GM23338 (cell line): Measurements from ENCODE around the gene UNC5B. TPM values are rescaled to one million over a fixed set of nuclear protein-coding genes. Genes with fewer than 3 reads are reported as not detected.

Experiments used
- ATAC-seq: fragments of 200-7000 bp; cut with Tn5 transposase; 3 replicates; pipeline ENCODE4 v1.9.1; 2020
- DNase-seq: peaks from one replicate; pipeline ENCODE4 v3.0.0-alpha.2; 2015; ENCODE audit warnings: low spot score
- H2AFZ ChIP-seq: fragments of 200-600 bp; sonication (generic); 2 replicates; pipeline ENCODE4 v1.8.0; 2016; ENCODE audit warnings: antibody characterized with exemption, mild to moderate bottlenecking, moderate library complexity
- H3F3A ChIP-seq: fragments of 200-600 bp; sonication (generic); replicated peaks from 2 replicates; pipeline ENCODE4 v1.8.0; 2017; ENCODE audit warnings: antibody characterized with exemption, mixed run types, low read depth
- H3K27ac ChIP-seq: fragments of 200-600 bp; sonication (generic); 2 replicates; pipeline ENCODE4 v1.6.1; 2016; ENCODE audit warnings: low read depth
- H3K27me3 ChIP-seq: fragments of 200-600 bp; sonication (generic); 2 replicates; pipeline ENCODE4 v1.8.0; 2016; ENCODE audit warnings: mild to moderate bottlenecking, mixed run types, moderate library complexity; ENCODE audit not compliant: insufficient read depth
- H3K36me3 ChIP-seq: fragments of 200-600 bp; sonication (generic); 2 replicates; pipeline ENCODE4 v1.8.0; 2016; ENCODE audit warnings: mild to moderate bottlenecking; ENCODE audit not compliant: insufficient read depth
- H3K4me1 ChIP-seq: fragments of 200-600 bp; sonication (generic); 2 replicates; pipeline ENCODE4 v1.8.0; 2016; ENCODE audit warnings: mild to moderate bottlenecking, moderate library complexity; ENCODE audit not compliant: insufficient read depth
- H3K4me2 ChIP-seq: fragments of 200-600 bp; sonication (generic); 2 replicates; pipeline ENCODE4 v1.7.1; 2017; ENCODE audit warnings: mixed run types
- H3K4me3 ChIP-seq: fragments of 200-600 bp; sonication (generic); 2 replicates; pipeline ENCODE4 v1.6.1; 2016; ENCODE audit warnings: mixed run types
- H3K79me2 ChIP-seq: fragments of 200-600 bp; sonication (generic); replicated peaks from 2 replicates; pipeline ENCODE4 v1.8.0; 2017; ENCODE audit warnings: mild to moderate bottlenecking; ENCODE audit not compliant: insufficient read depth
- H3K9me2 ChIP-seq: fragments of 200-600 bp; sonication (generic); 2 replicates; pipeline ENCODE4 v1.8.0; 2017; ENCODE audit not compliant: insufficient read depth
- H4K20me1 ChIP-seq: fragments of 200-600 bp; sonication (generic); replicated peaks from 2 replicates; pipeline ENCODE4 v1.8.0; 2017; ENCODE audit warnings: mild to moderate bottlenecking; ENCODE audit not compliant: insufficient read depth
- H3K27ac Mint-ChIP-seq: 2 replicates; pipeline ENCODE4 v1.8.0; 2020; ENCODE audit warnings: inconsistent platforms, mild to moderate bottlenecking, moderate library complexity, mixed read lengths
- H3K27me3 Mint-ChIP-seq: 3 replicates; pipeline ENCODE4 v1.8.0; 2022; ENCODE audit warnings: low read depth, mild to moderate bottlenecking, moderate library complexity, mixed read lengths, inconsistent platforms; ENCODE audit not compliant: insufficient read depth, poor library complexity
- H3K36me3 Mint-ChIP-seq: 3 replicates; pipeline ENCODE4 v1.8.0; 2021; ENCODE audit warnings: low read depth, mild to moderate bottlenecking, inconsistent platforms, moderate library complexity, mixed read lengths
- H3K4me1 Mint-ChIP-seq: 3 replicates; pipeline ENCODE4 v1.8.0; 2020; ENCODE audit warnings: mild to moderate bottlenecking, inconsistent platforms, mixed read lengths
- H3K4me3 Mint-ChIP-seq: 3 replicates; pipeline ENCODE4 v1.8.0; 2021; ENCODE audit warnings: moderate library complexity, mild to moderate bottlenecking, inconsistent platforms, mixed read lengths
- H3K9me3 Mint-ChIP-seq: 3 replicates; pipeline ENCODE4 v1.8.0; 2020; ENCODE audit warnings: moderate library complexity, mild to moderate bottlenecking, inconsistent platforms, mixed read lengths
- CREB1 ChIP-seq: fragments of 250-450 bp; sonication (Bioruptor Pico); IDR thresholded peaks from 2 replicates; pipeline ENCODE4 v1.5.0; 2020; ENCODE audit warnings: low read depth, mild to moderate bottlenecking, moderate library complexity
- CTCF ChIP-seq, 2 experiments: fragments of 200-600 bp in 1 of 2; sonication (generic) in 1 of 2; conservative IDR thresholded peaks; 2 replicates each; pipeline versions ENCODE4 v1.5.1 to v1.6.1; 2016 to 2017; ENCODE audit warnings: antibody characterized with exemption in 2 of 2, low read depth in 2 of 2, mild to moderate bottlenecking in 2 of 2, moderate library complexity in 1 of 2
- ETS1 ChIP-seq: IDR thresholded peaks from 2 replicates; pipeline ENCODE4 v1.6.1; 2016; ENCODE audit warnings: antibody characterized with exemption
- EZH2 ChIP-seq: fragments of 200-600 bp; sonication (generic); IDR thresholded peaks from one replicate; pipeline ENCODE4 v1.8.0; 2017; ENCODE audit warnings: antibody characterized with exemption, mild to moderate bottlenecking, low read depth; ENCODE audit not compliant: unreplicated experiment
- EZH2phosphoT487 ChIP-seq: fragments of 200-600 bp; sonication (generic); IDR thresholded peaks from one replicate; pipeline ENCODE4 v1.8.1; 2018; ENCODE audit warnings: antibody characterized with exemption; ENCODE audit not compliant: unreplicated experiment
- JUNB ChIP-seq: IDR thresholded peaks from one replicate; pipeline ENCODE4 v1.6.1; 2016; ENCODE audit warnings: antibody characterized with exemption; ENCODE audit not compliant: unreplicated experiment
- NANOG ChIP-seq: IDR thresholded peaks from 2 replicates; pipeline ENCODE4 v1.6.1; 2016; ENCODE audit warnings: antibody characterized with exemption, borderline replicate concordance
- POLR2AphosphoS5 ChIP-seq: IDR thresholded peaks from 2 replicates; pipeline ENCODE4 v1.6.1; 2016; ENCODE audit warnings: antibody characterized with exemption, low read depth
- STAT1 ChIP-seq: IDR thresholded peaks from one replicate; pipeline ENCODE4 v1.6.1; 2016; ENCODE audit warnings: antibody characterized with exemption; ENCODE audit not compliant: unreplicated experiment
- ZNF114 ChIP-seq: fragments of 250-450 bp; sonication (Bioruptor Pico); IDR thresholded peaks from 2 replicates; pipeline ENCODE4 v1.5.0; 2020; ENCODE audit warnings: mild to moderate bottlenecking, moderate library complexity
- ZNF331 ChIP-seq: fragments of 250-450 bp; sonication (Bioruptor Pico); IDR thresholded peaks from 2 replicates; pipeline ENCODE4 v1.5.0; 2020; ENCODE audit warnings: low read depth, mild to moderate bottlenecking, moderate library complexity
- ZNF462 ChIP-seq: fragments of 250-450 bp; sonication (Bioruptor Pico); IDR thresholded peaks from 2 replicates; pipeline ENCODE4 v1.5.0; 2020; ENCODE audit warnings: mild to moderate bottlenecking, moderate library complexity
- polyA plus RNA-seq: library from polyadenylated mRNA; unstranded; fragments of >200 nt; fragmentation: Nextera tagmentation; extraction: Ambion mirVana; gene quantifications from 2 replicates; pipeline ENCODE4 v1.2.1, GENCODE V29; 2016
- total RNA-seq: library from RNA; depleted of rRNA; stranded (reverse); fragments of >200 nt; shearing (Covaris generic); gene quantifications from 2 replicates; pipeline ENCODE4 v1.2.3, GENCODE V29; 2014
- TF ChIP-seq, protein P1 (sequence below): IDR thresholded peaks from one replicate; pipeline ENCODE4 v1.6.1; 2018; ENCODE audit warnings: antibody characterized with exemption; ENCODE audit not compliant: unreplicated experiment

UNC5B gene
- total and polyA plus RNA-seq, 2 experiments from 2014 or later: 8.0 to 31.2 TPM

GRCh38 chr10:71234970-71235685 is 22.8 kb downstream of the UNC5B start:
- Histone ChIP-seq H3K4me2 (no peak overlapping the region), H3K27me3 (no peaks in the 10 kb centered on the region), H3K9me2 (no peaks in the 10 kb centered on the region), H4K20me1 (peaks cover 14% of the 10 kb centered on the region; the same call in 1 of the 2 replicates), H3K79me2 (peaks cover 20% of the 10 kb centered on the region), H3K4me1 (peaks cover 13% of the 10 kb centered on the region), H2AFZ (no peak overlapping the region), H3F3A (no peaks in the 10 kb centered on the region), H3K4me3 (no peak overlapping the region), H3K27ac (no peak overlapping the region), H3K36me3 (no peaks in the 10 kb centered on the region)
- Mint-ChIP-seq H3K27ac (no peak overlapping the region), H3K4me3 (no peak overlapping the region), H3K9me3 (no peaks in the 10 kb centered on the region), H3K4me1 (peaks cover 56% of the 10 kb centered on the region), H3K36me3 (no peaks in the 10 kb centered on the region), H3K27me3 (peaks cover 12% of the 10 kb centered on the region)
- DNase-seq: no peak
- peak; percentile 16 for ATAC-seq
- no peak for TF ChIP-seq STAT1
- TF ChIP-seq NANOG: no peak
- TF ChIP-seq ZNF331 (CRISPR knock-in tag): no peak
- TF ChIP-seq ZNF114: no peak
- no peak for TF ChIP-seq POLR2AphosphoS5
- TF ChIP-seq EZH2phosphoT487: no peak
- no peak for TF ChIP-seq EZH2
- no peak for TF ChIP-seq JUNB
- no peak for TF ChIP-seq CTCF (conservative IDR thresholded peaks at IDR 0.05; ENCODE audit: low read depth in 2 of 2)
- TF ChIP-seq ETS1: no peak
- no peak for TF ChIP-seq CREB1 (CRISPR knock-in tag)
- TF ChIP-seq, protein P1, sequence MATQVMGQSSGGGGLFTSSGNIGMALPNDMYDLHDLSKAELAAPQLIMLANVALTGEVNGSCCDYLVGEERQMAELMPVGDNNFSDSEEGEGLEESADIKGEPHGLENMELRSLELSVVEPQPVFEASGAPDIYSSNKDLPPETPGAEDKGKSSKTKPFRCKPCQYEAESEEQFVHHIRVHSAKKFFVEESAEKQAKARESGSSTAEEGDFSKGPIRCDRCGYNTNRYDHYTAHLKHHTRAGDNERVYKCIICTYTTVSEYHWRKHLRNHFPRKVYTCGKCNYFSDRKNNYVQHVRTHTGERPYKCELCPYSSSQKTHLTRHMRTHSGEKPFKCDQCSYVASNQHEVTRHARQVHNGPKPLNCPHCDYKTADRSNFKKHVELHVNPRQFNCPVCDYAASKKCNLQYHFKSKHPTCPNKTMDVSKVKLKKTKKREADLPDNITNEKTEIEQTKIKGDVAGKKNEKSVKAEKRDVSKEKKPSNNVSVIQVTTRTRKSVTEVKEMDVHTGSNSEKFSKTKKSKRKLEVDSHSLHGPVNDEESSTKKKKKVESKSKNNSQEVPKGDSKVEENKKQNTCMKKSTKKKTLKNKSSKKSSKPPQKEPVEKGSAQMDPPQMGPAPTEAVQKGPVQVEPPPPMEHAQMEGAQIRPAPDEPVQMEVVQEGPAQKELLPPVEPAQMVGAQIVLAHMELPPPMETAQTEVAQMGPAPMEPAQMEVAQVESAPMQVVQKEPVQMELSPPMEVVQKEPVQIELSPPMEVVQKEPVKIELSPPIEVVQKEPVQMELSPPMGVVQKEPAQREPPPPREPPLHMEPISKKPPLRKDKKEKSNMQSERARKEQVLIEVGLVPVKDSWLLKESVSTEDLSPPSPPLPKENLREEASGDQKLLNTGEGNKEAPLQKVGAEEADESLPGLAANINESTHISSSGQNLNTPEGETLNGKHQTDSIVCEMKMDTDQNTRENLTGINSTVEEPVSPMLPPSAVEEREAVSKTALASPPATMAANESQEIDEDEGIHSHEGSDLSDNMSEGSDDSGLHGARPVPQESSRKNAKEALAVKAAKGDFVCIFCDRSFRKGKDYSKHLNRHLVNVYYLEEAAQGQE: no peak
- TF ChIP-seq ZNF462: no peak
